Upper lobe of left lung (tissue), 6 donors: ENCODE data around the gene DNLZ. TPM values are rescaled to one million over a fixed set of nuclear protein-coding genes. Genes with fewer than 3 reads are reported as not detected.

ENCODE experiments used
- ATAC-seq, 2 donors: fragments of 200-7000 bp; cut with Tn5 transposase; one replicate each; pipeline ENCODE4 v1.9.1; 2022; ENCODE audit warnings: mild to moderate bottlenecking in 2 of 2, moderate library complexity in 2 of 2; ENCODE audit not compliant: low FRiP score in 2 of 2
- DNase-seq, 2 donors: peaks; one replicate each; pipeline ENCODE4 v3.0.0-alpha.2; 2019 to 2020
- H3K27ac ChIP-seq, 4 donors: fragments of 200-600 bp; sonication (generic); one replicate each; pipeline ENCODE4 v1.5.1; 2016 to 2019
- H3K27me3 ChIP-seq, 4 donors: fragments of 200-600 bp; sonication (generic); one replicate each; pipeline ENCODE4 v1.5.1; 2017 to 2019
- H3K36me3 ChIP-seq, 4 donors: fragments of 200-600 bp; sonication (generic); one replicate each; pipeline ENCODE4 v1.5.1; 2016 to 2019
- H3K4me1 ChIP-seq, 4 donors: fragments of 200-600 bp; sonication (generic); one replicate each; pipeline ENCODE4 v1.5.1; 2018 to 2019
- H3K4me3 ChIP-seq, 4 donors: fragments of 200-600 bp; sonication (generic); one replicate each; pipeline ENCODE4 v1.5.1; 2017 to 2019; ENCODE audit warnings: mild to moderate bottlenecking in 2 of 4, moderate library complexity in 1 of 4
- H3K9me3 ChIP-seq, 4 donors: fragments of 200-600 bp; sonication (generic); one replicate each; pipeline ENCODE4 v1.5.1; 2018 to 2019
- EP300 ChIP-seq, 4 donors: sonication (generic); formaldehyde crosslinking; IDR thresholded peaks; one replicate each; pipeline ENCODE4 v1.5.1; 2017; ENCODE audit warnings: antibody characterized with exemption in 4 of 4, control low read depth in 2 of 4
- POLR2A ChIP-seq, 4 donors: fragments of 450-650 bp; IDR thresholded peaks; one replicate each; pipeline ENCODE4 v1.5.1; 2016 to 2017; ENCODE audit warnings: antibody characterized with exemption in 4 of 4, mild to moderate bottlenecking in 2 of 4
- POLR2AphosphoS5 ChIP-seq, 2 donors: sonication (generic); formaldehyde crosslinking; IDR thresholded peaks; one replicate each; pipeline ENCODE4 v1.5.1; 2017; ENCODE audit warnings: antibody characterized with exemption in 2 of 2
- WGBS, 2 donors: methylation state at CpG; one replicate each; pipeline ENCODE4 v1.1.5; 2017 to 2018; 5-methylcytosine and 5-hydroxymethylcytosine counted together
- total RNA-seq, 6 donors: library from RNA; depleted of rRNA in 4 of 6; stranded (reverse); fragments of >200 nt in 4 of 6; gene quantifications; one replicate each; pipeline versions ENCODE4 v1.1.0 to v1.2.1, GENCODE V29; 2016 to 2021
- TF ChIP-seq, protein P1 (sequence below), 6 experiments: fragments of 450-650 bp in 4 of 6; fragments of 200-600 bp in 2 of 6; sonication (generic) in 2 of 6; IDR thresholded peaks; one replicate each; pipeline ENCODE4 v1.5.1; 2016 to 2019; ENCODE audit warnings: antibody characterized with exemption in 6 of 6
- donor health status: DM: no; HTN: no; CAD: no; lungs with moderate emphysema.
- donor health status: DM: no; HTN: yes; CAD: no; lungs with severe emphysema.

DNLZ gene
- total RNA-seq, 6 donors from 2014 or later: 5.2 to 35.9 (median 19.4) TPM

DNA sequence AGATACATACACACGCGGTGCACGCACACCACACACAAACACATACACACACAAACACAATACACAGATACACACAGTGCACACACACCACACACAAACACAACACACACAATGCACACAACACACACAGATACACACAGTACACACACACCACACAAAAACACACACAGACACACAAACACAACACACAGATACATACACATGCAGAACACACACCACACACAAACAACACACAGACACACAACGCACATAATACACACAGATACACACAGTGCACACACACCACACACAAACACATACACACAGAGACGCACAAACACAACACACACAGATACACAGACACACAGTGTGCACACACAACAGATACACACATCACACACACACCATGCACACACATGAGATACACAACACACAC lies 53.7 kb downstream of the DNLZ start:
- peaks cover 0 to 4% (median 0%) of the 10 kb centered on the region in 4 donors for H3K4me1 ChIP-seq
- DNase-seq (no peak), ATAC-seq (no peak)
- H3K27ac ChIP-seq: no peak overlapping the region
- WGBS, 2 donors: 93 to 97% methylated on average over 5 of the region's 5 CpGs
- TF ChIP-seq EP300 (IDR thresholded peaks at IDR 0.05) (no peak), POLR2A (IDR thresholded peaks at IDR 0.05) (no peak), POLR2AphosphoS5 (IDR thresholded peaks at IDR 0.05) (no peak)
- TF ChIP-seq, protein P1, sequence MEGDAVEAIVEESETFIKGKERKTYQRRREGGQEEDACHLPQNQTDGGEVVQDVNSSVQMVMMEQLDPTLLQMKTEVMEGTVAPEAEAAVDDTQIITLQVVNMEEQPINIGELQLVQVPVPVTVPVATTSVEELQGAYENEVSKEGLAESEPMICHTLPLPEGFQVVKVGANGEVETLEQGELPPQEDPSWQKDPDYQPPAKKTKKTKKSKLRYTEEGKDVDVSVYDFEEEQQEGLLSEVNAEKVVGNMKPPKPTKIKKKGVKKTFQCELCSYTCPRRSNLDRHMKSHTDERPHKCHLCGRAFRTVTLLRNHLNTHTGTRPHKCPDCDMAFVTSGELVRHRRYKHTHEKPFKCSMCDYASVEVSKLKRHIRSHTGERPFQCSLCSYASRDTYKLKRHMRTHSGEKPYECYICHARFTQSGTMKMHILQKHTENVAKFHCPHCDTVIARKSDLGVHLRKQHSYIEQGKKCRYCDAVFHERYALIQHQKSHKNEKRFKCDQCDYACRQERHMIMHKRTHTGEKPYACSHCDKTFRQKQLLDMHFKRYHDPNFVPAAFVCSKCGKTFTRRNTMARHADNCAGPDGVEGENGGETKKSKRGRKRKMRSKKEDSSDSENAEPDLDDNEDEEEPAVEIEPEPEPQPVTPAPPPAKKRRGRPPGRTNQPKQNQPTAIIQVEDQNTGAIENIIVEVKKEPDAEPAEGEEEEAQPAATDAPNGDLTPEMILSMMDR (IDR thresholded peaks at IDR 0.05): no peak
- H3K4me3 ChIP-seq: no peak overlapping the region
- peaks cover 0 to 6% (median 4%) of the 10 kb centered on the region in 4 donors for H3K9me3 ChIP-seq
- H3K36me3 ChIP-seq: no peaks in the 10 kb centered on the region
- peaks cover 0 to 2% (median 0%) of the 10 kb centered on the region in 4 donors for H3K27me3 ChIP-seq

Other genes starting within 250 kb of the DNLZ start
- gene TMEM250, start 244.9 kb downstream of the DNLZ start, total RNA-seq: 10 to 100 TPM; 37.6 to 49.6 (median 38.4) TPM
- gene LHX3, start 158.6 kb downstream of the DNLZ start, total RNA-seq: under 1 TPM in 1 of 6 donors, not detected in 5; 0.20 TPM
- 10 to 100 TPM in 3 of 6 donors, 1 to 10 TPM in 3; 6.9 to 14.8 (median 10.1) TPM for gene QSOX2, start 117.9 kb downstream of the DNLZ start, total RNA-seq
- gene CCDC187, start 59.6 kb downstream of the DNLZ start, total RNA-seq: 10 to 100 TPM in 3 of 6 donors, 1 to 10 TPM in 2, under 1 TPM in 1; 0.17 to 22.3 (median 10.0) TPM
- gene GPSM1, start 36.2 kb downstream of the DNLZ start, total RNA-seq: 10 to 100 TPM; 10.0 to 78.6 (median 24.2) TPM
- 10 to 100 TPM in 5 of 6 donors, 1 to 10 TPM in 1; 3.5 to 30.4 (median 16.8) TPM for gene CARD9, start 9.9 kb upstream of the DNLZ start, total RNA-seq
- 10 to 100 TPM in 3 of 6 donors, 1 to 10 TPM in 3; 7.8 to 35.6 (median 13.2) TPM for gene SNAPC4, start 36.4 kb upstream of the DNLZ start, total RNA-seq
- 100 to 1,000 TPM in 1 of 6 donors, 10 to 100 TPM in 5; 29.6 to 128 (median 40.0) TPM for gene ENTR1, start 46.9 kb upstream of the DNLZ start, total RNA-seq
- gene PMPCA, start 46.9 kb upstream of the DNLZ start, total RNA-seq: 10 to 100 TPM; 30.4 to 48.2 (median 41.0) TPM
- 10 to 100 TPM in 5 of 6 donors, 1 to 10 TPM in 1; 9.1 to 43.0 (median 14.1) TPM for gene INPP5E, start 76.1 kb upstream of the DNLZ start, total RNA-seq
- gene SEC16A, start 119.3 kb upstream of the DNLZ start, total RNA-seq: 10 to 100 TPM; 64.1 to 89.1 (median 72.1) TPM
- gene NOTCH1, start 182.3 kb upstream of the DNLZ start, total RNA-seq: 100 to 1,000 TPM in 4 of 6 donors, 10 to 100 TPM in 2; 49.6 to 175 (median 110) TPM